Uterus (tissue), 2 donors: Measurements from ENCODE around the gene ANKDD1A.

ENCODE experiments used
- CTCF ChIP-seq, 4 experiments: fragments of 200-600 bp in 2 of 4; fragments of 450-650 bp in 2 of 4; sonication (generic) in 2 of 4; IDR thresholded peaks; one replicate each; pipeline ENCODE4 v1.5.1; 2016 to 2019; ENCODE audit warnings: antibody characterized with exemption in 4 of 4, mild to moderate bottlenecking in 2 of 4, moderate library complexity in 1 of 4
- POLR2A ChIP-seq, 2 donors: fragments of 450-650 bp; IDR thresholded peaks; one replicate each; pipeline ENCODE4 v1.6.1; 2016; ENCODE audit warnings: antibody characterized with exemption in 2 of 2, mild to moderate bottlenecking in 1 of 2, moderate library complexity in 1 of 2

- TF ChIP-seq CTCF (IDR thresholded peaks at IDR 0.05) = no peak
- TF ChIP-seq POLR2A (IDR thresholded peaks at IDR 0.05) = no peak
These were observed 27.6 kb upstream of the ANKDD1A start for GRCh38 chr15:64883997-64884511.
